GM12892 (cell line): Measurements from ENCODE around the gene PPP1R9A.

ENCODE experiments used
- DNase-seq: peaks from one replicate; pipeline ENCODE4 v3.0.0; 2011; ENCODE audit not compliant: insufficient read length
- FAIRE-seq: peaks from 2 replicates; lab custom pipeline; 2011; peaks lifted over from hg19 to GRCh38; lab: Jason Lieb, UNC
- POLR2A ChIP-seq: IDR thresholded peaks from 2 replicates; pipeline ENCODE4 v1.6.1; 2011; ENCODE audit warnings: low read depth, low read length, control low read depth
- POLR2AphosphoS5 ChIP-seq: IDR thresholded peaks from 2 replicates; pipeline ENCODE4 v1.6.1; 2011; ENCODE audit warnings: low read depth, low read length, control low read depth
- TAF1 ChIP-seq: IDR thresholded peaks from 2 replicates; pipeline ENCODE4 v1.6.1; 2011; ENCODE audit warnings: low read depth, mild to moderate bottlenecking, control low read depth, low read length, borderline replicate concordance

PPP1R9A gene

GRCh38 chr7:95018021-95018420 lies 110.6 kb downstream of the PPP1R9A start:
- TF ChIP-seq POLR2AphosphoS5 (no peak), TAF1 (no peak), POLR2A (no peak)
- FAIRE-seq: no peak
- DNase-seq: no peak

- DNase-seq (no peak), FAIRE-seq (no peak)
- TF ChIP-seq POLR2A: no peak
- no peak for TF ChIP-seq TAF1
- no peak for TF ChIP-seq POLR2AphosphoS5
These were observed 118.6 kb downstream of the PPP1R9A start for GRCh38 chr7:95026018-95026417.

GRCh38 chr7:95026421-95027072 lies 119.2 kb downstream of the PPP1R9A start:
- no peak for DNase-seq
- FAIRE-seq: no peak
- TF ChIP-seq POLR2A (no peak), TAF1 (no peak), POLR2AphosphoS5 (no peak)

GRCh38 chr7:95027234-95027872 lies 120.0 kb downstream of the PPP1R9A start:
- DNase-seq (no peak), FAIRE-seq (no peak)
- TF ChIP-seq POLR2A: no peak
- no peak for TF ChIP-seq POLR2AphosphoS5
- no peak for TF ChIP-seq TAF1

GRCh38 chr7:95028683-95029082 lies 121.3 kb downstream of the PPP1R9A start:
- DNase-seq: no peak
- FAIRE-seq: no peak
- TF ChIP-seq POLR2AphosphoS5 (no peak), POLR2A (no peak), TAF1 (no peak)

- no peak for DNase-seq
- TF ChIP-seq POLR2A (no peak), POLR2AphosphoS5 (no peak), TAF1 (no peak)
- FAIRE-seq: no peak
These were observed 127.9 kb downstream of the PPP1R9A start for GRCh38 chr7:95035295-95035694.

GRCh38 chr7:95041031-95041430 lies 133.6 kb downstream of the PPP1R9A start:
- no peak for FAIRE-seq
- no peak for DNase-seq
- TF ChIP-seq TAF1: no peak

GRCh38 chr7:95045236-95045923 lies 138.0 kb downstream of the PPP1R9A start:
- TF ChIP-seq TAF1: no peak
- TF ChIP-seq POLR2A: no peak
- TF ChIP-seq POLR2AphosphoS5: no peak
- DNase-seq: no peak
- no peak for FAIRE-seq

GRCh38 chr7:95046494-95047240 lies 139.3 kb downstream of the PPP1R9A start:
- FAIRE-seq (no peak), DNase-seq (no peak)
- TF ChIP-seq POLR2AphosphoS5 (no peak), POLR2A (no peak), TAF1 (no peak)

GRCh38 chr7:95047291-95047690 lies 139.9 kb downstream of the PPP1R9A start:
- no peak for TF ChIP-seq TAF1
- TF ChIP-seq POLR2AphosphoS5: no peak
- TF ChIP-seq POLR2A: no peak
- FAIRE-seq (no peak), DNase-seq (no peak)

GRCh38 chr7:95052566-95053094 lies 145.2 kb downstream of the PPP1R9A start:
- FAIRE-seq (no peak), DNase-seq (no peak)
- TF ChIP-seq POLR2AphosphoS5 (no peak), POLR2A (no peak), TAF1 (no peak)
